ENCODE measurements around the gene CWC15. TPM values are rescaled to one million over a fixed set of nuclear protein-coding genes. Genes with fewer than 3 reads are reported as not detected.
"Not testable (repeated sequence)": the region's sequence is repeated elsewhere in the genome, so short reads cannot be mapped to it uniquely, and the experiment has no call there.

Gene CWC15
- polyA plus RNA-seq, 4 donors, result 116 to 129 (median 122) TPM

GRCh38 chr11:94956963-94957362 lies 16.4 kb downstream of the CWC15 start:
- no peak for DNase-seq (ENCODE audit: low read depth in 4 of 4, low spot score in 3 of 4)

- no peak for DNase-seq (ENCODE audit: low read depth in 4 of 4, low spot score in 3 of 4)
Measured at GRCh38 chr11:94954753-94955152, 18.6 kb downstream of the CWC15 start.

- DNase-seq (ENCODE audit: low read depth in 4 of 4, low spot score in 3 of 4), result no peak
Measured at GRCh38 chr11:94948070-94948617, 25.2 kb downstream of the CWC15 start.

GRCh38 chr11:94946812-94947211 lies 26.5 kb downstream of the CWC15 start:
- no peak for DNase-seq (ENCODE audit: low read depth in 4 of 4, low spot score in 3 of 4)

GRCh38 chr11:94941131-94941530 lies 32.2 kb downstream of the CWC15 start:
- DNase-seq (ENCODE audit: low read depth in 4 of 4, low spot score in 3 of 4), result no peak

- no peak for DNase-seq (ENCODE audit: low read depth in 4 of 4, low spot score in 3 of 4)
Measured at GRCh38 chr11:94939346-94939745, 34.0 kb downstream of the CWC15 start.

GRCh38 chr11:94938095-94939055 lies 35.0 kb downstream of the CWC15 start:
- DNase-seq (ENCODE audit: low read depth in 4 of 4, low spot score in 3 of 4), result no peak

- DNase-seq (ENCODE audit: low read depth in 4 of 4, low spot score in 3 of 4), result no peak
Measured at GRCh38 chr11:94934846-94935245, 38.5 kb downstream of the CWC15 start.

GRCh38 chr11:94934362-94934761 lies 39.0 kb downstream of the CWC15 start:
- no peak for DNase-seq (ENCODE audit: low read depth in 4 of 4, low spot score in 3 of 4)

- DNase-seq (ENCODE audit: low read depth in 4 of 4, low spot score in 3 of 4), result no peak
Measured at GRCh38 chr11:94933223-94934130, 39.9 kb downstream of the CWC15 start.

GRCh38 chr11:94932503-94932902 lies 40.9 kb downstream of the CWC15 start:
- DNase-seq (ENCODE audit: low read depth in 4 of 4, low spot score in 3 of 4), result no peak

- DNase-seq (ENCODE audit: low read depth in 4 of 4, low spot score in 3 of 4), result not testable (repeated sequence)
Measured at GRCh38 chr11:94932072-94932471, 41.3 kb downstream of the CWC15 start.

- no peak for DNase-seq (ENCODE audit: low read depth in 4 of 4, low spot score in 3 of 4)
Measured at GRCh38 chr11:94928117-94928990, 45.0 kb downstream of the CWC15 start.

- DNase-seq (ENCODE audit: low read depth in 4 of 4, low spot score in 3 of 4), result peak; percentile 75 to 88 (median 78)
Measured at GRCh38 chr11:94926698-94927237, 46.6 kb downstream of the CWC15 start.

- no peak for DNase-seq (ENCODE audit: low read depth in 4 of 4, low spot score in 3 of 4)
Measured at GRCh38 chr11:94926271-94926625, 47.1 kb downstream of the CWC15 start.

GRCh38 chr11:94925422-94926270 lies 47.7 kb downstream of the CWC15 start:
- no peak for DNase-seq (ENCODE audit: low read depth in 4 of 4, low spot score in 3 of 4)

- DNase-seq (ENCODE audit: low read depth in 4 of 4, low spot score in 3 of 4), result no peak
Measured at GRCh38 chr11:94924612-94925011, 48.7 kb downstream of the CWC15 start.

GRCh38 chr11:94924171-94924572 lies 49.2 kb downstream of the CWC15 start:
- DNase-seq (ENCODE audit: low read depth in 4 of 4, low spot score in 3 of 4), result no peak

GRCh38 chr11:94923004-94923334 lies 50.4 kb downstream of the CWC15 start:
- DNase-seq (ENCODE audit: low read depth in 4 of 4, low spot score in 3 of 4), result no peak
